Iris pigment epithelial cell (primary cell): ENCODE results near the gene ERH.

Experiments used
- DNase-seq: peaks from one replicate; pipeline ENCODE4 v3.0.0-alpha.2; 2011; ENCODE audit warnings: low read depth

The ERH gene

GRCh38 chr14:69355607-69356281, 42.4 kb downstream of the ERH start:
- DNase-seq, result peak; percentile 51

GRCh38 chr14:69355154-69355597, 42.9 kb downstream of the ERH start:
- DNase-seq, result no peak

GRCh38 chr14:69354383-69355153, 43.5 kb downstream of the ERH start:
- peak; percentile 11 for DNase-seq

- no peak for DNase-seq
Measured at GRCh38 chr14:69353168-69353567, 44.9 kb downstream of the ERH start.

GRCh38 chr14:69351911-69352310, 46.2 kb downstream of the ERH start:
- DNase-seq, result no peak

- DNase-seq, result no peak
Measured at GRCh38 chr14:69351385-69351784, 46.7 kb downstream of the ERH start.

- no peak for DNase-seq
Measured at GRCh38 chr14:69350892-69351291, 47.2 kb downstream of the ERH start.

GRCh38 chr14:69349091-69349777, 48.9 kb downstream of the ERH start:
- no peak for DNase-seq

- DNase-seq, result peak; percentile 9
Measured at GRCh38 chr14:69346710-69347109, 51.4 kb downstream of the ERH start.

GRCh38 chr14:69345402-69345801, 52.7 kb downstream of the ERH start:
- DNase-seq, result no peak

GRCh38 chr14:69344171-69344570, 53.9 kb downstream of the ERH start:
- DNase-seq, result no peak

- no peak for DNase-seq
Measured at GRCh38 chr14:69342928-69343525, 55.1 kb downstream of the ERH start.

GRCh38 chr14:69339426-69339825, 58.7 kb downstream of the ERH start:
- no peak for DNase-seq

GRCh38 chr14:69337984-69338383, 60.1 kb downstream of the ERH start:
- DNase-seq, result no peak

- DNase-seq, result peak; percentile 24
Measured at GRCh38 chr14:69335371-69335771, 62.7 kb downstream of the ERH start.

- no peak for DNase-seq
Measured at GRCh38 chr14:69334576-69334975, 63.5 kb downstream of the ERH start.

GRCh38 chr14:69333791-69334337, 64.2 kb downstream of the ERH start:
- no peak for DNase-seq

GRCh38 chr14:69332782-69333395, 65.2 kb downstream of the ERH start:
- DNase-seq, result no peak

GRCh38 chr14:69331206-69331605, 66.9 kb downstream of the ERH start:
- no peak for DNase-seq
